Prostate gland (tissue), 2 donors: Measurements from ENCODE around the gene ANHX.

ENCODE experiments used
- CTCF ChIP-seq, 4 experiments: fragments of 200-600 bp in 2 of 4; fragments of 450-650 bp in 2 of 4; sonication (generic) in 2 of 4; IDR thresholded peaks; 1 replicate in 3 of 4; 2 replicates in 1 of 4; pipeline ENCODE4 v1.5.1; 2016 to 2019; ENCODE audit warnings: antibody characterized with exemption in 4 of 4, mild to moderate bottlenecking in 2 of 4, moderate library complexity in 2 of 4
- POLR2A ChIP-seq: fragments of 450-650 bp; IDR thresholded peaks from one replicate; pipeline ENCODE4 v1.6.1; 2016; ENCODE audit warnings: antibody characterized with exemption, mild to moderate bottlenecking
- POLR2AphosphoS5 ChIP-seq: sonication (generic); formaldehyde crosslinking; IDR thresholded peaks from one replicate; pipeline ENCODE4 v1.6.1; 2017; ENCODE audit warnings: antibody characterized with exemption

- no peak for TF ChIP-seq CTCF (IDR thresholded peaks at IDR 0.05)
- no peak for TF ChIP-seq POLR2A
- TF ChIP-seq POLR2AphosphoS5 = no peak
These were observed 2.7 kb downstream of the ANHX start for GRCh38 chr12:133233006-133233405.
